K562 (cell line): ENCODE results near the gene ADAP1. TPM values are rescaled to one million over a fixed set of nuclear protein-coding genes. Genes with fewer than 3 reads are reported as not detected.
A peak's percentile ranks its signal among the peaks of the same experiment; 100 is the strongest.

Experiments used
- ATAC-seq: fragments of 200-7000 bp; cut with Tn5 transposase; 3 replicates; pipeline ENCODE4 v1.9.1; 2020; ENCODE audit warnings: moderate library complexity
- BruUV-seq: library from RNA; stranded (reverse); fragments of 400-500 nt; replicated peaks from 2 replicates; lab custom pipeline; 2021; lab: Mats Ljungman, UMichigan
- CTCF ChIA-PET: fragments of 300-600 bp; formaldehyde crosslinking; extraction: SDS; loops from one replicate; lab custom pipeline; 2021; ENCODE audit warnings: low intra/inter-chr PET ratio; lab: Yijun Ruan, JAX
- POLR2A ChIA-PET: fragments of 300-600, 350-650 bp; sonication (Branson Sonifier 250); formaldehyde crosslinking; extraction: SDS; loops from one replicate; lab custom pipeline; 2021; ENCODE audit warnings: antibody characterized with exemption, inconsistent platforms; lab: Yijun Ruan, JAX
- DNase-seq, 4 experiments: peaks; one replicate each; pipeline versions ENCODE4 v3.0.0 to v3.0.0-alpha.2; 2011 to 2018; ENCODE audit warnings: low spot score in 3 of 4, mixed read lengths in 3 of 4; ENCODE audit errors: extremely low read depth in 1 of 4
- FAIRE-seq: peaks from 2 replicates; lab custom pipeline; 2011; peaks lifted over from hg19 to GRCh38; lab: Jason Lieb, UNC
- H2AFZ ChIP-seq: 2 replicates; pipeline ENCODE4 v1.6.0; 2011; ENCODE audit warnings: low read depth, low read length, control low read depth, inconsistent platforms
- H3K27ac ChIP-seq: fragments of 200-600 bp; 3 replicates; pipeline ENCODE4 v1.8.0; 2011; ENCODE audit warnings: low read depth, mild to moderate bottlenecking, control low read depth, inconsistent platforms, low read length, moderate library complexity, mixed read lengths; ENCODE audit errors: extremely low read depth
- H3K27me3 ChIP-seq, 2 experiments: fragments of 300-600 bp in 1 of 2; 2 replicates in 1 of 2; 3 replicates in 1 of 2; pipeline versions ENCODE4 v1.6.0 to v1.8.0; 2011; ENCODE audit warnings: inconsistent platforms in 2 of 2, low read length in 2 of 2, mild to moderate bottlenecking in 1 of 2, mixed read lengths in 1 of 2, moderate library complexity in 1 of 2; ENCODE audit not compliant: control insufficient read depth in 2 of 2, insufficient read depth in 2 of 2
- H3K36me3 ChIP-seq: fragments of 300-600 bp; 3 replicates; pipeline ENCODE4 v1.8.0; 2011; ENCODE audit warnings: mild to moderate bottlenecking, low read length, inconsistent platforms; ENCODE audit not compliant: control insufficient read depth, insufficient read depth
- H3K4me1 ChIP-seq, 2 experiments: fragments of 200-600 bp in 1 of 2; replicated peaks in 1 of 2; 2 replicates in 1 of 2; 3 replicates in 1 of 2; pipeline versions ENCODE4 v1.5.1 to v1.8.0; 2011; ENCODE audit warnings: inconsistent platforms in 2 of 2, low read length in 2 of 2, mild to moderate bottlenecking in 1 of 2, mixed read lengths in 1 of 2, moderate library complexity in 1 of 2; ENCODE audit not compliant: control insufficient read depth in 2 of 2, insufficient read depth in 2 of 2
- H3K4me2 ChIP-seq: 2 replicates; pipeline ENCODE4 v1.6.1; 2011; ENCODE audit warnings: low read length, control low read depth, inconsistent platforms, mixed read lengths; ENCODE audit not compliant: insufficient read depth
- H3K4me3 ChIP-seq: fragments of 200-600 bp; sonication (generic), shearing (Covaris generic); 2 replicates; pipeline ENCODE4 v1.5.1; 2016; ENCODE audit warnings: control low read depth, inconsistent platforms
- H3K79me2 ChIP-seq: fragments of 200-600 bp; 3 replicates; pipeline ENCODE4 v1.8.0; 2011; ENCODE audit warnings: low read length, inconsistent platforms; ENCODE audit not compliant: control insufficient read depth, insufficient read depth
- H3K9ac ChIP-seq, 2 experiments: 2 replicates each; pipeline versions ENCODE4 v1.6.0 to v1.6.1; 2011; ENCODE audit warnings: low read depth in 2 of 2, low read length in 2 of 2, control low read depth in 1 of 2, inconsistent platforms in 1 of 2, mild to moderate bottlenecking in 1 of 2, mixed read lengths in 1 of 2; ENCODE audit not compliant: insufficient read depth in 1 of 2
- H3K9me1 ChIP-seq: one replicate; pipeline ENCODE4 v1.6.0; 2011; ENCODE audit warnings: inconsistent platforms, mild to moderate bottlenecking, low read length, moderate library complexity; ENCODE audit not compliant: control insufficient read depth, insufficient read depth
- H3K9me3 ChIP-seq: replicated peaks from 2 replicates; pipeline ENCODE4 v1.5.1; 2011; ENCODE audit warnings: low read depth, low read length, inconsistent platforms; ENCODE audit not compliant: control insufficient read depth, insufficient read depth
- H4K20me1 ChIP-seq: replicated peaks from 2 replicates; pipeline ENCODE4 v1.6.1; 2011; ENCODE audit warnings: low read length, inconsistent platforms, mixed read lengths; ENCODE audit not compliant: control insufficient read depth, insufficient read depth
- HMGN3 ChIP-seq: IDR thresholded peaks from 2 replicates; pipeline ENCODE4 v1.6.1; 2011; ENCODE audit warnings: borderline replicate concordance, low read depth, mild to moderate bottlenecking, mixed read lengths, low read length; ENCODE audit not compliant: insufficient read length; ENCODE audit errors: extremely low read depth
- NEUROD1 ChIP-seq: fragments of 150-350 bp; IDR thresholded peaks from 2 replicates; pipeline ENCODE4 v1.6.1; 2014; ENCODE audit warnings: borderline replicate concordance, low read length, low read depth; ENCODE audit not compliant: partially characterized antibody
- SETDB1 ChIP-seq: IDR thresholded peaks from one replicate; pipeline ENCODE4 v1.6.1; 2012; ENCODE audit warnings: low read length, control low read depth, inconsistent platforms
- WGBS: fragments of 100-300 bp; shearing (Covaris generic); methylation state at CpG from one replicate; pipeline ENCODE4 v1.1.6; 2016; ENCODE audit warnings: low coverage, mixed read lengths; ENCODE audit not compliant: insufficient coverage; ENCODE audit errors: missing lambda C conversion rate; 5-methylcytosine and 5-hydroxymethylcytosine counted together
- in situ Hi-C: fragments of 300-500 bp; cut with MboI; formaldehyde crosslinking; loops from 4 replicates; pipeline ENCODE4 v1.15.0; 2018; ENCODE audit warnings: inconsistent platforms, mixed read lengths
- intact Hi-C: fragments of 100-400 bp; cut with micrococcal nuclease; formaldehyde crosslinking; loops from 2 replicates; pipeline ENCODE4 v1.14.2; 2022
- polyA plus RNA-seq, 8 experiments: library from polyadenylated mRNA; depleted of rRNA in 4 of 8; stranded (reverse) in 5 of 8; unstranded in 3 of 8; fragments of >200 nt; fragmentation: Nextera tagmentation in 2 of 8; fragmentation: Illumina TruSeq in 1 of 8; extraction: Ambion mirVana in 2 of 8; extraction: Trizol in 1 of 8; gene quantifications; 2 replicates each; pipeline versions ENCODE4 v1.2.1 to v1.2.3, GENCODE V29; 2011 to 2014; ENCODE audit warnings: inconsistent platforms in 1 of 8, missing spikeins in 1 of 8
- total RNA-seq, 7 experiments: library from RNA; depleted of rRNA in 6 of 7; stranded (reverse); fragments of >200 nt in 6 of 7; fragmentation: Illumina TruSeq in 2 of 7; extraction: Trizol in 2 of 7; gene quantifications; 2 replicates each; pipeline versions ENCODE4 v1.2.1 to v1.2.3, GENCODE V29; 2011 to 2021; ENCODE audit warnings: low replicate concordance in 1 of 7

Gene ADAP1
- total and polyA plus RNA-seq, 9 of the 15 experiments (the other 6 are each of a cell fraction or from before 2014, with no cell fraction given): 0.27 to 1.4 (median 0.52) TPM; not detected in 3

- peak overlapping the region; percentile 92 for H2AFZ ChIP-seq
- H3K9me1 ChIP-seq: no peaks in the 10 kb centered on the region
- ChIA-PET CTCF (no interaction called here), POLR2A (interaction anchor here (0.6 to 2.2 kb wide), 7 partner anchors 9 to 356 kb away, joined by 3 to 9 read pairs (median 3); no protein-coding TSS in a partner anchor)
- peaks cover 7 to 26% of the 10 kb centered on the region in 2 experiments; a peak in 4 of 5 replicates for H3K4me1 ChIP-seq
- peaks cover 27% of the 10 kb centered on the region for H3K36me3 ChIP-seq
- ATAC-seq: no peak
- no TSS peak for BruUV-seq
- H3K9me3 ChIP-seq: no peaks in the 10 kb centered on the region; the same call in 1 of the 2 replicates
- peak overlapping the region; percentile 92 for H3K4me2 ChIP-seq
- H4K20me1 ChIP-seq: no peaks in the 10 kb centered on the region; the same call in 1 of the 2 replicates
- H3K4me3 ChIP-seq: peak overlapping the region; percentile 100
- no peak overlapping the region for H3K27ac ChIP-seq
- in situ Hi-C loops: loop anchor here (25.0 kb wide), 1 partner anchor 186 kb away; the partner anchor contains the start of gene ZFAND2A
- TF ChIP-seq SETDB1 (no peak), NEUROD1 (peak; percentile 4), HMGN3 (peak; percentile 7)
- TF ChIP-seq, all 486 proteins: peak for 2
- FAIRE-seq: no peak
- H3K9ac ChIP-seq: peak overlapping the region; percentile 50 to 82; a peak in 3 of 4 replicates
- intact Hi-C loops: no loop called here
- no peak for DNase-seq
- H3K27me3 ChIP-seq: peaks cover 8 to 18% of the 10 kb centered on the region in 2 experiments; a peak in 3 of 5 replicates
- peaks cover 41% of the 10 kb centered on the region for H3K79me2 ChIP-seq
- 23% methylated on average over 27 of the region's 28 CpGs for WGBS
Measured at GRCh38 chr7:975702-976473, 21.4 kb upstream of the ADAP1 start.
